PFSK-1 (cell line): ENCODE data around the gene MT1G.

ENCODE experiments used
- FOXP2 ChIP-seq: optimal IDR thresholded peaks from 2 replicates; pipeline ENCODE3; 2011; ENCODE audit warnings: borderline replicate concordance, control low read depth, inconsistent platforms; ENCODE audit not compliant: insufficient read depth; ENCODE audit errors: extremely low read length, extremely low read depth
- POLR2AphosphoS5 ChIP-seq: IDR thresholded peaks from 2 replicates; pipeline ENCODE4 v1.6.1; 2012; ENCODE audit warnings: low read depth, mild to moderate bottlenecking, control low read depth, low read length, moderate library complexity
- SIN3A ChIP-seq: IDR thresholded peaks from 2 replicates; pipeline ENCODE4 v1.6.1; 2012; ENCODE audit warnings: mild to moderate bottlenecking, low read length, moderate library complexity, borderline replicate concordance; ENCODE audit not compliant: insufficient read depth
- TAF1 ChIP-seq: IDR thresholded peaks from 2 replicates; pipeline ENCODE4 v1.6.1; 2012; ENCODE audit warnings: low read length, control low read depth, borderline replicate concordance; ENCODE audit not compliant: insufficient read depth
- TF ChIP-seq, protein P1 (sequence below), 2 experiments: IDR thresholded peaks; 2 replicates each; pipeline versions ENCODE4 v1.6.1 to v1.8.0; 2011 to 2012; ENCODE audit warnings: low read depth in 2 of 2, low read length in 2 of 2, control low read depth in 1 of 2, inconsistent platforms in 1 of 2, mild to moderate bottlenecking in 1 of 2, moderate library complexity in 1 of 2; ENCODE audit not compliant: insufficient read depth in 1 of 2

The MT1G gene

GRCh38 chr16:56657555-56658326, 10.1 kb downstream of the MT1G start, which contains the start of gene MT1F:
Gene MT1F, plus strand, starts transcription at chr16:56657959. Its CDS starts 100 bp downstream, at chr16:56658059.
- TF ChIP-seq FOXP2 (no peak), POLR2AphosphoS5 (no peak), TAF1 (no peak), SIN3A (no peak)
- TF ChIP-seq, protein P1, sequence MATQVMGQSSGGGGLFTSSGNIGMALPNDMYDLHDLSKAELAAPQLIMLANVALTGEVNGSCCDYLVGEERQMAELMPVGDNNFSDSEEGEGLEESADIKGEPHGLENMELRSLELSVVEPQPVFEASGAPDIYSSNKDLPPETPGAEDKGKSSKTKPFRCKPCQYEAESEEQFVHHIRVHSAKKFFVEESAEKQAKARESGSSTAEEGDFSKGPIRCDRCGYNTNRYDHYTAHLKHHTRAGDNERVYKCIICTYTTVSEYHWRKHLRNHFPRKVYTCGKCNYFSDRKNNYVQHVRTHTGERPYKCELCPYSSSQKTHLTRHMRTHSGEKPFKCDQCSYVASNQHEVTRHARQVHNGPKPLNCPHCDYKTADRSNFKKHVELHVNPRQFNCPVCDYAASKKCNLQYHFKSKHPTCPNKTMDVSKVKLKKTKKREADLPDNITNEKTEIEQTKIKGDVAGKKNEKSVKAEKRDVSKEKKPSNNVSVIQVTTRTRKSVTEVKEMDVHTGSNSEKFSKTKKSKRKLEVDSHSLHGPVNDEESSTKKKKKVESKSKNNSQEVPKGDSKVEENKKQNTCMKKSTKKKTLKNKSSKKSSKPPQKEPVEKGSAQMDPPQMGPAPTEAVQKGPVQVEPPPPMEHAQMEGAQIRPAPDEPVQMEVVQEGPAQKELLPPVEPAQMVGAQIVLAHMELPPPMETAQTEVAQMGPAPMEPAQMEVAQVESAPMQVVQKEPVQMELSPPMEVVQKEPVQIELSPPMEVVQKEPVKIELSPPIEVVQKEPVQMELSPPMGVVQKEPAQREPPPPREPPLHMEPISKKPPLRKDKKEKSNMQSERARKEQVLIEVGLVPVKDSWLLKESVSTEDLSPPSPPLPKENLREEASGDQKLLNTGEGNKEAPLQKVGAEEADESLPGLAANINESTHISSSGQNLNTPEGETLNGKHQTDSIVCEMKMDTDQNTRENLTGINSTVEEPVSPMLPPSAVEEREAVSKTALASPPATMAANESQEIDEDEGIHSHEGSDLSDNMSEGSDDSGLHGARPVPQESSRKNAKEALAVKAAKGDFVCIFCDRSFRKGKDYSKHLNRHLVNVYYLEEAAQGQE (IDR thresholded peaks at IDR 0.05; ENCODE audit: insufficient read depth in 1 of 2, low read depth in 2 of 2, low read length in 2 of 2) = no peak

DNA sequence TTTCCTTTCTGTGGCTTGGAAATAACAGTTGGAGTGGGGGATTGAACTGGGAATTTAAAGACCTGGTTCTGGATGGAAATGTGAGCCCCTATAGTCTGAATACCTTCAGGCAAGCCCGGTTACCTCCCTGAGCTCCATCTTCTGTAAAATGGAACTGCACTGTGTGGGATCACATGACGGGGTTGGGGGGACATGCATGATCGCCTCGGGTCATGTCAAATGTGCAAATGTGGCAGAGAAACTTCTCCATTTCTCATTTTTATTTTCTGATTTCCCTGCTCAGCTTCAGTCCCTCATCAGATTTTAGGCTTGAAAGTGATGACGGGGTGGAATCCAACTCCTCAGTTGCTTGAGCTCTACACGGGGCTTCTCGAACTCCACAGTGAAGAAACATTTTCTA, 14.6 kb downstream of the MT1G start:
- TF ChIP-seq, protein P1 (IDR thresholded peaks at IDR 0.05; ENCODE audit: insufficient read depth in 1 of 2, low read depth in 2 of 2, low read length in 2 of 2) = no peak
- no peak for TF ChIP-seq FOXP2
- TF ChIP-seq SIN3A = no peak
- no peak for TF ChIP-seq TAF1
- TF ChIP-seq POLR2AphosphoS5 = no peak

GRCh38 chr16:56652600-56652999, 15.3 kb downstream of the MT1G start:
- TF ChIP-seq SIN3A (no peak), FOXP2 (no peak), POLR2AphosphoS5 (no peak), TAF1 (no peak)
- TF ChIP-seq, protein P1 (IDR thresholded peaks at IDR 0.05; ENCODE audit: insufficient read depth in 1 of 2, low read depth in 2 of 2, low read length in 2 of 2) = no peak

- TF ChIP-seq SIN3A (no peak), TAF1 (no peak), POLR2AphosphoS5 (no peak), FOXP2 (no peak)
- TF ChIP-seq, protein P1 (IDR thresholded peaks at IDR 0.05; ENCODE audit: insufficient read depth in 1 of 2, low read depth in 2 of 2, low read length in 2 of 2) = no peak
Measured at GRCh38 chr16:56651586-56651985, 16.3 kb downstream of the MT1G start, which contains the start of gene MT1B. Gene MT1B, plus strand, starts transcription at chr16:56651886. Its CDS starts 68 bp downstream, at chr16:56651954.

GRCh38 chr16:56649820-56650219, 18.0 kb downstream of the MT1G start:
- TF ChIP-seq, protein P1 (IDR thresholded peaks at IDR 0.05; ENCODE audit: insufficient read depth in 1 of 2, low read depth in 2 of 2, low read length in 2 of 2) = no peak
- TF ChIP-seq TAF1 = no peak
- no peak for TF ChIP-seq SIN3A
- no peak for TF ChIP-seq POLR2AphosphoS5
- no peak for TF ChIP-seq FOXP2
